ENCODE measurements around the gene CDH13. TPM values are rescaled to one million over a fixed set of nuclear protein-coding genes. Genes with fewer than 3 reads are reported as not detected.

The CDH13 gene
- 51.6 and 141 TPM in 2 replicates for total RNA-seq

GRCh38 chr16:82626791-82627261, at the start of gene CDH13:
CDH13 (plus strand) TSS chr16:82626969.

GRCh38 chr16:83807710-83808572, 1181.2 kb downstream of the CDH13 start, which contains the start of gene HSBP1:
HSBP1 (plus strand) TSS chr16:83807978; CDS start chr16:83808077, 99 bp downstream.

Measured in regular cardiac myocyte (primary cell).